VCaP (cell line): ENCODE results near the gene SH3BP1.
"Not testable (repeated sequence)": the region's sequence is repeated elsewhere in the genome, so short reads cannot be mapped to it uniquely, and the experiment has no call there.

Source experiments
- H3K27ac ChIP-seq: fragments of 450-650 bp; 2 replicates; pipeline ENCODE4 v1.5.1; 2017
- CTCF ChIP-seq: fragments of 450-650 bp; conservative IDR thresholded peaks from 2 replicates; pipeline ENCODE4 v1.5.1; 2017; ENCODE audit warnings: mild to moderate bottlenecking, moderate library complexity

Gene SH3BP1, protein sequence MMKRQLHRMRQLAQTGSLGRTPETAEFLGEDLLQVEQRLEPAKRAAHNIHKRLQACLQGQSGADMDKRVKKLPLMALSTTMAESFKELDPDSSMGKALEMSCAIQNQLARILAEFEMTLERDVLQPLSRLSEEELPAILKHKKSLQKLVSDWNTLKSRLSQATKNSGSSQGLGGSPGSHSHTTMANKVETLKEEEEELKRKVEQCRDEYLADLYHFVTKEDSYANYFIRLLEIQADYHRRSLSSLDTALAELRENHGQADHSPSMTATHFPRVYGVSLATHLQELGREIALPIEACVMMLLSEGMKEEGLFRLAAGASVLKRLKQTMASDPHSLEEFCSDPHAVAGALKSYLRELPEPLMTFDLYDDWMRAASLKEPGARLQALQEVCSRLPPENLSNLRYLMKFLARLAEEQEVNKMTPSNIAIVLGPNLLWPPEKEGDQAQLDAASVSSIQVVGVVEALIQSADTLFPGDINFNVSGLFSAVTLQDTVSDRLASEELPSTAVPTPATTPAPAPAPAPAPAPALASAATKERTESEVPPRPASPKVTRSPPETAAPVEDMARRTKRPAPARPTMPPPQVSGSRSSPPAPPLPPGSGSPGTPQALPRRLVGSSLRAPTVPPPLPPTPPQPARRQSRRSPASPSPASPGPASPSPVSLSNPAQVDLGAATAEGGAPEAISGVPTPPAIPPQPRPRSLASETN

DNA sequence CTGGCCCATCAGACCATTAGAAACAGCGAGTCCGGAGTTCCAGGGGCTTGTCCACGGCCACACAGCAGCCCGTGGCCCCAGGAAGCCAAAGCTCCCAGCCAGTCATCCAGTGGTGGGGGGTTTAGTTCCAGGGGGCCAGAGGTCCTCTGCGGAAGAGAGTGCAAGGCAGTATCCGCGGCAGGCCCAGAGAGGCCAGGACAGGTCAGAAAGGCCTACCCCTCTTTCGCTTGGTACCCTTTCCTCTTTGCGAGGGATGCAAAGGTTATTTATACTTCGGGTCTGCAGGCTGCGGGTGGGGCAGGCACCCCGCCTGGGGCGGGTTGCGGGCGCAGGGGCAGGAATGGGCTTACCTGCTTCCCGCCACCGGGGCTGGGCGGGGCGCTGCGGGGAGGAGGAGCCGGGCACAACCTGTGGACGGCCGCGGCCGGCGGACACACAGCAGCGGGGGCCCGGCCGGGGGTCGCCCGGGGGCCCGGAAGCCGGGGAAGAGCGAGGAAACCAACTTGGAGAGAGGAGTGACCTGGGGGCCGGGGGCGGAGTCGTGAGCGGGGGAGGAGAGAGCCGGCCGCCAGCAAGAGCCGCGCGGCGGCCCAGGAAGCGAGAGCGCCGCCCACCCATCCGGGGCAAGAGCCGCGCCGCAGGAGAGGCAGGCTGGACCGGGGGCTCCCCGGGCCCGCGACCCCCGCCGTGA is at the start of gene SH3BP1:
Gene SH3BP1, plus strand, starts transcription at position 600 of the 691 bp plus-strand sequence. CDS start 119 bp downstream, outside the sequence.
- TF ChIP-seq CTCF: no peak
- peak within 1 kb of the TSS; percentile 56; the same call in 1 of the 2 replicates for H3K27ac ChIP-seq

DNA sequence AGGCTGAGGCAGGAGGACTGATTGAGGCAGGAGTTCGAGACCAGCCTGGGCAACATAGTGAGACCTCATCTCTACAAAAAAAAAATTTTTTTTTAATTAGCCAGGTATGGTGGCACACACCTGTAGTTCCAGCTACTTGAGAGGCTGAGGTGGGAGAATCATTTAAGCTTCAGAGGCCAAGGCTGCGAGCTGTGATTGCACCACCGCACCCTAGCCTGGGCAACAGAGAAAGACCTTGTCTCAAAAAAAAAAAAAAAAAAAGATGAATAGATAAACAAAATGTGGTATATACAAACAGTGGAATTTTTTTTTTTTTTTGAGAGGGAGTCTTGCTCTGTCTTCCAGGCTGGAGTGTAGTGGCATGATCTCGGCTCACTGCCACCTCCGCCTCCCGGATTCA is 48.4 kb upstream of the SH3BP1 start:
- H3K27ac ChIP-seq: not testable (repeated sequence)

GRCh38 chr22:37591823-37592404 is 47.6 kb upstream of the SH3BP1 start:
- peak overlapping the region; percentile 39 for H3K27ac ChIP-seq
- TF ChIP-seq CTCF: no peak

GRCh38 chr22:37594237-37594636 is 45.2 kb upstream of the SH3BP1 start:
- H3K27ac ChIP-seq: no peak overlapping the region
- TF ChIP-seq CTCF: no peak

DNA sequence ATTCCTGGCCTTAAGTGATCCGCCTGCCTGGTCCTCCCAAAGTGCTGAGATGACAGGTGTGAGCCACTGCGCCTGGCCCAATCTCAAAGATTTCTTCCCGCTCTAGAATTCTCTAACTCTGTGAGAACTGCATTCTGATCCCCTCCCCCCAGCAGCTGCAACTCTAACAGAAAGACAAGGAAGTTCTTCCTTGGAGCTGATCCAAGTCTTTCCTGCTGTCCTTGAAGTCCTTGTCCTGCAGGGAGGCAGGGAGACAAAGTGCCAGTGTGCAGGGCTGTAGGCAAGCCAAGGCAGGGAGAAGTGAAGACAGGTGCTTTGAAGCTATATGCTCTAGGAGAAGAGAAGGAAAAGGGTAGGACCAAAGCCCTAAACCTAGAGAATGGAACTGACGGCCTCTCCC is 40.3 kb upstream of the SH3BP1 start:
- H3K27ac ChIP-seq: peak overlapping the region; percentile 76
- no peak for TF ChIP-seq CTCF

DNA sequence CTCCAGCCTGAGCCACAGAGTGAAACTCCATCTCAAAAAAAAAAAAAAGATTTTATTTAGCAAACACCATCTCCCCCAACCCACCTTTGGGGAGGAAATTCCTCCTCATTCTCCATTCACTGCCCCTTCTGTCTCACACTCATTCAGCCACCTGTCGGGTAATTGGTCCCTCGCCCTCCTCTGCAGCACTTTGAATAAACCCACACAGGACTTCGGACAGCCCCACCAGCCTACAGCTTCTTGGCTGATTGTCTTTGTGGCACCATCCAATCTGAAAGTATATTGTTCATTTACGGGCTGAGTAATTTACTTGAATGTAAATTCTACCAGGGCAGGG is 38.3 kb upstream of the SH3BP1 start:
- no peak overlapping the region for H3K27ac ChIP-seq

More for the DNA sequence above, 38.3 kb upstream of the SH3BP1 start:
- TF ChIP-seq CTCF: no peak
